MCF 10A (cell line): Measurements from ENCODE around the gene DOCK9. TPM values are rescaled to one million over a fixed set of nuclear protein-coding genes. Genes with fewer than 3 reads are reported as not detected.

ENCODE experiments used
- BruUV-seq: library from RNA; stranded (reverse); fragments of 400-500 nt; replicated peaks from 2 replicates; lab custom pipeline; 2021; lab: Mats Ljungman, UMichigan
- CTCF ChIA-PET: fragments of 300-600 bp; sonication (Branson Sonifier 250); formaldehyde crosslinking; extraction: SDS; loops from one replicate; lab custom pipeline; 2021; ENCODE audit warnings: antibody characterized with exemption, inconsistent platforms; lab: Yijun Ruan, JAX
- POLR2A ChIA-PET: fragments of 300-600, 350-650 bp; sonication (Branson Sonifier 250); formaldehyde crosslinking; extraction: SDS; loops from one replicate; lab custom pipeline; 2020; ENCODE audit warnings: antibody characterized with exemption, inconsistent platforms; lab: Yijun Ruan, JAX
- DNase-seq: peaks from one replicate; pipeline ENCODE4 v3.0.0-alpha.2; 2018; ENCODE audit not compliant: unreplicated experiment
- H3K27ac Mint-ChIP-seq: one replicate; pipeline ENCODE4 v1.8.0; 2022; ENCODE audit warnings: mild to moderate bottlenecking, low read depth, mixed read lengths; ENCODE audit not compliant: unreplicated experiment
- H3K27me3 Mint-ChIP-seq: one replicate; pipeline ENCODE4 v1.8.0; 2022; ENCODE audit warnings: mixed read lengths; ENCODE audit not compliant: insufficient read depth, unreplicated experiment
- H3K36me3 Mint-ChIP-seq: one replicate; pipeline ENCODE4 v1.8.0; 2022; ENCODE audit warnings: mild to moderate bottlenecking, moderate library complexity, mixed read lengths; ENCODE audit not compliant: insufficient read depth, unreplicated experiment
- H3K4me1 Mint-ChIP-seq: one replicate; pipeline ENCODE4 v1.8.0; 2022; ENCODE audit warnings: mixed read lengths; ENCODE audit not compliant: insufficient read depth, unreplicated experiment
- H3K4me3 Mint-ChIP-seq: one replicate; pipeline ENCODE4 v1.8.0; 2022; ENCODE audit warnings: mild to moderate bottlenecking, moderate library complexity, mixed read lengths; ENCODE audit not compliant: unreplicated experiment
- H3K9me3 Mint-ChIP-seq: one replicate; pipeline ENCODE4 v1.8.0; 2022; ENCODE audit warnings: mixed read lengths; ENCODE audit not compliant: unreplicated experiment
- intact Hi-C: fragments of 100-400 bp; cut with micrococcal nuclease; formaldehyde crosslinking; loops from 2 replicates; pipeline ENCODE4 v1.14.1; 2022
- total RNA-seq: library from RNA; stranded (reverse); gene quantifications from 2 replicates; pipeline ENCODE4 v1.2.3, GENCODE V29; 2022
- TF ChIP-seq, protein P1 (sequence below): fragments of 200-600 bp; IDR thresholded peaks from one replicate; pipeline ENCODE4 v1.8.0; 2022; ENCODE audit warnings: antibody characterized with exemption, mild to moderate bottlenecking; ENCODE audit not compliant: unreplicated experiment

The DOCK9 gene
- total RNA-seq, 1 experiment from 2014 or later = 77.0 TPM

DNA sequence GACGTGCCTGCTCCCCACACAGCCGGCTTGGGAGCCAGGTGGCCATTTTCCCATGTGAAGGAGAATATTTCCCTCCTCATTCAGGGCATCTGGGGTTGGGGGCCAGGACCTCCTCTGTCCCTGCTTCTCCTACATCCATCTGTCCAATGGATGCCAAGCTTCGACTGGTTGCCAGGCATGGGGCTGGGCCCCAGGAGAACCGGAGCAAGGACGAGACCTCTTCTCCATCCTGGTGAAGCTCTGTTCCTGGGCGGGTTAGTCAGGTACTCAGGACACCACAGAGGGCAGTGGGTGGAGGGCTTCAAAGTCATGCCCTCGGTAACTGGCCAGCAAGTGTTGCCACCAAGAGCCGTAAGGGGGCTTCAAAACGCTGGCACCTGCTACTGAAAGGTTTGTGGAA, 203.1 kb downstream of the DOCK9 start:
- peaks cover 11% of the 10 kb centered on the region for H3K4me1 Mint-ChIP-seq
- POLR2A ChIA-PET = no interaction called here
- no peaks in the 10 kb centered on the region for H3K36me3 Mint-ChIP-seq
- no TSS peak for BruUV-seq
- H3K4me3 Mint-ChIP-seq = no peak overlapping the region
- H3K9me3 Mint-ChIP-seq = no peaks in the 10 kb centered on the region
- no peak for DNase-seq
- intact Hi-C loops = no loop called here
- TF ChIP-seq, protein P1, sequence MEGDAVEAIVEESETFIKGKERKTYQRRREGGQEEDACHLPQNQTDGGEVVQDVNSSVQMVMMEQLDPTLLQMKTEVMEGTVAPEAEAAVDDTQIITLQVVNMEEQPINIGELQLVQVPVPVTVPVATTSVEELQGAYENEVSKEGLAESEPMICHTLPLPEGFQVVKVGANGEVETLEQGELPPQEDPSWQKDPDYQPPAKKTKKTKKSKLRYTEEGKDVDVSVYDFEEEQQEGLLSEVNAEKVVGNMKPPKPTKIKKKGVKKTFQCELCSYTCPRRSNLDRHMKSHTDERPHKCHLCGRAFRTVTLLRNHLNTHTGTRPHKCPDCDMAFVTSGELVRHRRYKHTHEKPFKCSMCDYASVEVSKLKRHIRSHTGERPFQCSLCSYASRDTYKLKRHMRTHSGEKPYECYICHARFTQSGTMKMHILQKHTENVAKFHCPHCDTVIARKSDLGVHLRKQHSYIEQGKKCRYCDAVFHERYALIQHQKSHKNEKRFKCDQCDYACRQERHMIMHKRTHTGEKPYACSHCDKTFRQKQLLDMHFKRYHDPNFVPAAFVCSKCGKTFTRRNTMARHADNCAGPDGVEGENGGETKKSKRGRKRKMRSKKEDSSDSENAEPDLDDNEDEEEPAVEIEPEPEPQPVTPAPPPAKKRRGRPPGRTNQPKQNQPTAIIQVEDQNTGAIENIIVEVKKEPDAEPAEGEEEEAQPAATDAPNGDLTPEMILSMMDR = no peak
- no peaks in the 10 kb centered on the region for H3K27me3 Mint-ChIP-seq
- CTCF ChIA-PET = no interaction called here
- H3K27ac Mint-ChIP-seq = no peak overlapping the region

- ChIA-PET CTCF (interaction anchor here (0.6 to 0.7 kb wide), 2 partner anchors 34 to 1253 kb away, joined by 3 read pairs; no protein-coding TSS in a partner anchor), POLR2A (no interaction called here)
- H3K36me3 Mint-ChIP-seq = no peaks in the 10 kb centered on the region
- no TSS peak for BruUV-seq
- TF ChIP-seq, protein P1 = no peak
- intact Hi-C loops = no loop called here
- H3K27me3 Mint-ChIP-seq = no peaks in the 10 kb centered on the region
- H3K9me3 Mint-ChIP-seq = no peaks in the 10 kb centered on the region
- DNase-seq = no peak
- H3K4me3 Mint-ChIP-seq = no peak overlapping the region
- H3K4me1 Mint-ChIP-seq = peaks cover 11% of the 10 kb centered on the region
- H3K27ac Mint-ChIP-seq = no peak overlapping the region
Observed at GRCh38 chr13:98773921-98774320, 203.9 kb downstream of the DOCK9 start.

DNA sequence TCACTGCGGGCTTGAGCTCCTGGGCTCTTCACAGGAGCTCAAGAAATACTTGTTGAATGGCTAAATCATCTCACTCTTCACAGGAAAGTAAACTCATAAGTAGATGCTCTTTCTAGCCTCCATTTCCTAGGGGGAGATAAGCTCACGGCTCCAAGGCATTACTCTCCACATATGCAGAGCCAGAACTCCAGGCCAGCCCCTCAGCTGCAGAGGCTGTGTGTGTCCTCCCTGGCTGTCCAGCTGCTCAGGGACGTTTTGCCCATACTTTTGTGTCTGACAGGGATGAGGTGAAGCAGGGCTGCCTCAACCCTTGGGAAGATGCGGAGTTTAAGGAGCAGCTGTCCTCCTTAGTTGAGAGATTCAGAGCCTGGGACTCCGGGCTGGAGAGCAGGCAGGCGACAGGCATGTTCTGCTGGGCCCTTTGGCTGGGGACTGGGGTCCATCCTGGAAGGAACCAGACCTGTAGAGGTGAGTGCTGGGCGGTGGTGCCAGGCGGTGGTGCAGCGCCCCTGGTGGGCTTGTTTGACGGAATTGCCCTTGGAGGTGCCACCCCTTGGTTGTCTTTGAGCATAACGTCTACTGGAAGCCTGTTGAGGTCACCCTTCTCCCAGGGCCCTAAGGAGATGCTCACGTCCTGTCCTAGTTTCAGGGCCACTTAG, 204.9 kb downstream of the DOCK9 start:
- Mint-ChIP-seq H3K4me3 (no peak overlapping the region), H3K4me1 (peaks cover 11% of the 10 kb centered on the region), H3K27ac (no peak overlapping the region), H3K27me3 (no peaks in the 10 kb centered on the region), H3K9me3 (no peaks in the 10 kb centered on the region), H3K36me3 (no peaks in the 10 kb centered on the region)
- intact Hi-C loops = no loop called here
- ChIA-PET CTCF (no interaction called here), POLR2A (no interaction called here)
- no peak for DNase-seq
- no TSS peak for BruUV-seq
- TF ChIP-seq, protein P1 = no peak

DNA sequence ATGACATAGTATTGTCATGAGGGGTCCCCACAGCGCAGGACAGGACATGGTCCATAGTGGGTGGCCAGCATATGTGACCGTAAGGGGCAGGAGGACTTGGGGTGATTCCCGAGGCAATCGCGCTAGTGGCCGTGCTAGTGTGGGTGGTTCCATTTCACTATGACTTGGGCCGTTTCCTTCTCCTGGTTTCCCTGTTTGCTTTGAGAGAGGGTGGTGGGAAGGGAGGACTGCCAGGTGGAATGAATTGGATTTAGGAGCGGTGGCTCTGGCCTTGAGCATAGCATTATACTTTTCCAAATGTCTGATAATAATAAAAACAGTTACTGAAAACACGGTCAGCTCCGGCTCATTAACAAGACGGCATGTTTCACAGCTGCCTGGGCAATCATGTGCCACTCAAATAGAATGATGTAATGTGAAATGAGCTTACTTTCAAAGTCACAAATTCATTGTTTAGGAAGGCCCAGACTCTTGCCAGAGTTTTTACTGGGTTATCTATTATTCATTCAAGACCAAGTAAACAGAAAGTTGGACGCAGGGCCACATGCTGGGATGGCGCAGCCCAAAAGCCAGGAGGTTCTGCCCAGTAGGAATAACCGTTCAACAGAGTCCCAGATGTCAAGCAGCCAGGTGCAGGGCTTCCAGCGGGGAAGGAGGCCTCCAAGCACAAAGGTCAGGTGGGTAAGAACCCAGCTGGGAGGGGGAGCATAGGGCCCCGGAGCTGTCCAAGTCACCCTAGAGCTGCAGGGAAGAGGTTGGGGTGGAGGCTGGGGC, 205.8 kb downstream of the DOCK9 start:
- no peaks in the 10 kb centered on the region for H3K36me3 Mint-ChIP-seq
- ChIA-PET CTCF (interaction anchor here (1.1 kb wide), 1 partner anchor 68 kb away, joined by 3 read pairs; no protein-coding TSS in a partner anchor), POLR2A (interaction anchor here (0.6 kb wide), 1 partner anchor 889 kb away, joined by 4 read pairs; no protein-coding TSS in a partner anchor)
- DNase-seq = no peak
- no TSS peak for BruUV-seq
- TF ChIP-seq, protein P1 = no peak
- H3K4me1 Mint-ChIP-seq = peaks cover 11% of the 10 kb centered on the region
- no peaks in the 10 kb centered on the region for H3K27me3 Mint-ChIP-seq
- intact Hi-C loops = no loop called here
- no peak overlapping the region for H3K4me3 Mint-ChIP-seq
- no peaks in the 10 kb centered on the region for H3K9me3 Mint-ChIP-seq
- H3K27ac Mint-ChIP-seq = no peak overlapping the region
